ENCODE measurements around the gene PHYKPL.
A peak's percentile ranks its signal among the peaks of the same experiment; 100 is the strongest.

- TF ChIP-seq CTCF (IDR thresholded peaks at IDR 0.05; ENCODE audit: borderline replicate concordance, extremely low read depth, low read length, poor library complexity, severe bottlenecking) (peak; percentile 90), EZH2 (IDR thresholded peaks at IDR 0.05; ENCODE audit: borderline replicate concordance, low read depth, low read length, severe bottlenecking) (no peak)
These were observed 2.4 kb upstream of the PHYKPL start for GRCh38 chr5:178234750-178235587.
